HFF-Myc (cell line): ENCODE measurements around the gene CCR7.

Experiments used
- DNase-seq: peaks from one replicate; pipeline ENCODE4 v3.0.0-alpha.2; 2011; ENCODE audit warnings: low read depth; ENCODE audit errors: extremely low read depth
- H3K4me3 ChIP-seq: replicated peaks from 2 replicates; pipeline ENCODE4 v1.5.1; 2011; ENCODE audit warnings: low read depth, mild to moderate bottlenecking, control low read depth, low read length
- CTCF ChIP-seq: IDR thresholded peaks from 2 replicates; pipeline ENCODE4 v1.5.1; 2012; ENCODE audit warnings: mild to moderate bottlenecking, low read depth, low read length, control low read depth; ENCODE audit errors: missing control alignments

The CCR7 gene

DNA sequence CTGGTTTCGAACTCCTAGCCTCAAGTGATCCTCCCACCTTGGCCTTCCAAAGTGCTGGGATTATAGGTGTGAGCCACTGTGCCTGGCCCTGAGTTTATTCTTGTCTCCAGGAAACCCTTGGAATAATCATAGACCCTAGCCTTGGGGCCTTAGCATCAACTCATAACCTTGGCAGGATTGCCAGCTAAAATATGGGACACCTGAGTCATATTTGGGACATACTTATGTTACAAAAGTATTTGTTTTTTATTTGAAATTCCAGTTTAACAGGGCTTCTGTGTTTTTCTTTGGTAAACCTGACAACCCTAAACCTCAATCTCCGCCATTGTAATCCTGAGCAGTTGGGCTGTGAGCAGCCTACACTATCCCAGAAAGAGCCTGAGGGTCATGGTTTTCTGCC is 35.3 kb downstream of the CCR7 start:
- TF ChIP-seq CTCF: no peak

DNA sequence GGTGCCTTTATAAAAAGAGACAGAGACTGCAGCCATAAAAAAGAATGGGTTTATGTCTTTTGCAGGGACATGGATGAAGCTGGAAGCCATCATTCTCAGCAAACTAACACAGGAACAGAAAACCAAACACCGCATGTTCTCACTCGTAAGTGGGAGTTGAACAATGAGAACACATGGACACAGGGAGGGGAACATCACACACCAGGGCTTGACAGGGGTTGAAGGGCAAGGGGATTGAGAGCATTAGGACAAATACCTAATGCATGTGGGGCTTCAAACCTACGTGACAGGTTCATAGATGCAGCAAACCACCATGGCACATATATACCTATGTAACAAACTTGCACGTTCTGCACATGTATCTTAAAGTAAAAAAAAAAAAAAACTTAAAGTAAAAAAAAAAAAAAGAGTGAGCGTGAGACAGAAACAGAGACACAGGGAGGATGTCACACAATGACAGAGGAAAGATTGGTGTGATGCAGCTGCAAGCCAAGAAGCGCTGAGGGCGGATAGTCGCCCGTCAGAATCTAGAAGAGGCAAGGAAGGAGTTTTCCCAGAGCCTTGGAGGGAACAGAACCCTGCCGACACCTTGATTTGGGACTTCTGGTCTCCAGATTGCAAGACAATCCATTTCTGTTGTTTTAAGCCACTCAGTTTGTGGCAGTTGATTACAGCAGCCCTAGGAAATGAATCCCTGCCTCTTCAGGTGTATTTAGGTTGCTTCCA is 36.4 kb downstream of the CCR7 start:
- no peak for DNase-seq
- TF ChIP-seq CTCF: no peak
- H3K4me3 ChIP-seq: no peak overlapping the region

More for the DNA sequence above, 35.3 kb downstream of the CCR7 start:
- H3K4me3 ChIP-seq: no peak overlapping the region
- DNase-seq: no peak

DNA sequence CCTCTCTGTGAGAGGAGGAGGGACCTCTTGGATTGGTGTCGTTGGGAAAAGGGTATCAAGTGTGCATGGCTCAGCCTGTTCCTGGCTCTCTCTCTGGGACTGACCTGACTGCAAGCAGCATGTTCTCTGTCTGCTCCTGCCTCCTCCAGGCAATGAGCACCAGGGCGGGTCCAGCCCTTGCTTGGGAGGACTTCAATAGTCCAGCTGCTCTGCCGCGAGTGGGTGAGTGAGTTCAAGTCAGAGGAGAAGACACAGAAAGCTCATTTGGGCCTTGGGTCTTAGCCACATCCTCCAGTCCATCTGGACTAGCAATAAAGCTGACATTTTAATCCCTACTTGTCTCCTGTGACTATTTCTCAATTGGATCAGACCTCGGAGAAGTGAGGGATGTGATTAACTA is 38.6 kb downstream of the CCR7 start:
- TF ChIP-seq CTCF: no peak
- DNase-seq: no peak
- no peak overlapping the region for H3K4me3 ChIP-seq

DNA sequence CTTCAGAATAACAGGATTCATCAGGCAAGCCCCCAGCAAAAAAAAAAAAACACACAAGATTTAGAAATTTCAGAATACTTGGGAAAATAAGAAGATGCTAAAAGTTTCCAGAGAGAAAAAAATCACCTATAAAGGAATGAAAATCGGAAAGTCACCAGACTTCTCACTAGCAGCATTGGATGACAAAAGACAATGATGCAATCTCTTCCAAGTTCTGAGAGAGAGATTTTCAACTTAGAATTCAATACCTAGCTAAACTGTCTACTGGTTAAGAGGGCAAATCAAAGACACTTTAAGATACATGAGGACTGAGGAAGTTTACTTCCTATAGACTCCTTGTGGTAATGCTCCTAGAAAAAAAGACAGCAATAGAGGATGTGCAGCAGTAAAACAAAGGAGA is 40.0 kb downstream of the CCR7 start:
- no peak for TF ChIP-seq CTCF
- no peak for DNase-seq
- H3K4me3 ChIP-seq: no peak overlapping the region

- no peak for TF ChIP-seq CTCF
- no peak overlapping the region for H3K4me3 ChIP-seq
- no peak for DNase-seq
These were observed 40.9 kb downstream of the CCR7 start for GRCh38 chr17:40524243-40524965.

GRCh38 chr17:40522961-40523310 is 42.3 kb downstream of the CCR7 start:
- no peak for TF ChIP-seq CTCF
- no peak for DNase-seq
- H3K4me3 ChIP-seq: no peak overlapping the region
